Heart left ventricle (tissue), 16 donors: Measurements from ENCODE around the gene SERTAD2. TPM values are rescaled to one million over a fixed set of nuclear protein-coding genes. Genes with fewer than 3 reads are reported as not detected.

Source experiments
- ATAC-seq, 4 donors: fragments of 200-7000 bp; cut with Tn5 transposase; one replicate each; pipeline ENCODE4 v1.9.1; 2020 to 2022; ENCODE audit warnings: moderate library complexity in 4 of 4, mild to moderate bottlenecking in 3 of 4, moderate number of reproducible peaks in 1 of 4
- DNase-seq, 5 donors: peaks; one replicate each; pipeline ENCODE4 v3.0.0-alpha.2; 2020
- H3K27ac ChIP-seq, 12 donors: fragments of 200-600 bp; sonication (generic) in 4 of 12; one replicate each; pipeline versions ENCODE4 v1.5.0 to v1.8.0; 2016 to 2022; ENCODE audit warnings: mild to moderate bottlenecking in 2 of 12
- H3K27me3 ChIP-seq, 9 donors: fragments of 200-600 bp; sonication (generic) in 2 of 9; one replicate each; pipeline versions ENCODE4 v1.5.1 to v1.8.0; 2016 to 2022; ENCODE audit warnings: mild to moderate bottlenecking in 3 of 9
- H3K36me3 ChIP-seq, 9 donors: fragments of 200-600 bp; sonication (generic) in 2 of 9; one replicate each; pipeline versions ENCODE4 v1.5.0 to v1.8.0; 2018 to 2022; ENCODE audit warnings: mild to moderate bottlenecking in 2 of 9
- H3K4me1 ChIP-seq, 12 donors: fragments of 200-600 bp; sonication (generic) in 4 of 12; one replicate each; pipeline versions ENCODE4 v1.5.0 to v1.8.0; 2016 to 2022; ENCODE audit warnings: mild to moderate bottlenecking in 3 of 12
- H3K4me3 ChIP-seq, 12 donors: fragments of 200-600 bp; sonication (generic) in 4 of 12; one replicate each; pipeline versions ENCODE4 v1.5.0 to v1.8.0; 2017 to 2022; ENCODE audit warnings: mild to moderate bottlenecking in 9 of 12, moderate library complexity in 4 of 12
- H3K9me3 ChIP-seq, 12 donors: fragments of 200-600 bp; sonication (generic) in 4 of 12; one replicate each; pipeline versions ENCODE4 v1.5.0 to v1.8.0; 2016 to 2022; ENCODE audit warnings: mild to moderate bottlenecking in 1 of 12
- CTCF ChIP-seq, 12 donors: fragments of 200-600 bp; sonication (generic) in 4 of 12; IDR thresholded peaks; one replicate each; pipeline versions ENCODE4 v1.5.0 to v1.8.0; 2018 to 2022; ENCODE audit warnings: antibody characterized with exemption in 12 of 12, mild to moderate bottlenecking in 5 of 12
- POLR2A ChIP-seq, 2 donors: fragments of 450-650 bp; IDR thresholded peaks; one replicate each; pipeline ENCODE4 v1.6.1; 2017; ENCODE audit warnings: antibody characterized with exemption in 2 of 2, mild to moderate bottlenecking in 2 of 2, moderate library complexity in 2 of 2
- WGBS, 4 donors: extraction: QIAGEN DNeasy Blood & Tissue Kit in 2 of 4; methylation state at CpG; one replicate each; pipeline versions ENCODE4 v1.1.5 to v1.1.7; 2013 to 2018; 5-methylcytosine and 5-hydroxymethylcytosine counted together
- intact Hi-C, 10 donors: fragments of 100-400 bp; cut with DNase I; formaldehyde crosslinking; loops; one replicate each; pipeline versions ENCODE4 v1.11.1 to v1.14.2; 2022
- polyA plus RNA-seq, 2 donors: library from polyadenylated mRNA; stranded (reverse); fragments of 200-250 nt; gene quantifications; one replicate each; pipeline ENCODE4 v1.2.3, GENCODE V29; 2013
- total RNA-seq, 9 donors: library from RNA; depleted of rRNA in 2 of 9; stranded (reverse); fragments of >200 nt in 2 of 9; fragmentation: NEBNext Ultra II Directional in 3 of 9; extraction: Animal tissue kit (Norgen Biotek cat#: 25700) in 3 of 9; gene quantifications; one replicate each; pipeline versions ENCODE4 v1.1.0 to v1.2.4, GENCODE V29; 2016 to 2023
- donor health status: ischemic (EF 13 %, LVEDD 7.1; RV severe dilation, severe dysfunction).
- donor health status: healthy with polysubstance abuse.
- donor health status: DM: no; HTN: yes; CAD: no.
- donor health status: DM: no; HTN: no; CAD: no.
- donor health status: ischemic (EF 25% LVEDD 6.9; RV normal size, moderate dysfunction).
- donor health status: ischemic (EF 25% LVEDD 5.7; RV mildly dilated, moderate dysfunction).
- donor health status: healthy.
- donor health status: DM: yes; HTN: yes; CAD: no.
- donor health status: ischemic (EF 35%, LVEDD 5.7; RV mildly dilated, moderate dysfunction).
- donor health status: nonischemic (EF 11% LVEDD 7.7; RV severe dilation, severe dysfunction).
- donor health status: DM: yes; HTN: yes; CAD: no.
- donor health status: PGD.
- donor health status: ischemic (EF 29% LVEDD 5.4; RV normal size, mild dysfunction).
- donor health status: nonischemic (EF 23%, LVEDD 6.1; RV moderate dilation, normal function).

The SERTAD2 gene
- total and polyA plus RNA-seq, 11 donors: 5.1 to 21.6 (median 15.5) TPM

DNA sequence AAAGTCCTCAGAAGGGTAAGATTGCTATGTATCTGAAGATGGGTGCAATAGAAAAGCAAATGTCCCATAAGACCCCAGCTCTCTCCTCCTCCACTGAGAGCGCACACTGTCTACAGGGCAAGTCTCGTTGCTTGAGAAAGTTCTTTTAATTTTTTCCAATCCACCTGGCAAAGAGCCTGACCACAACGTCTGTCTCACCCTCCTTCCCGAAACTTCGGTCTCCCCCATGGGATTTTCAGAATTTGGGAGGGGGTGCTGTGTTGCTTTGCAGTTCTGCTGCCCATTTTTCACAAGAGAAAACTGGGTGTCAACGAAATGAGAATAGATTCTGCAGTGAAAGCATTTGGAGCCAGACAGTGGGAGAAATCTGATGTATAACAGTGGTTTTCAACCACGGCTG is 40.4 kb downstream of the SERTAD2 start:
- Histone ChIP-seq H3K4me3 (no peak overlapping the region), H3K4me1 (peaks cover 0 to 13% (median 6%) of the 10 kb centered on the region in 12 donors), H3K9me3 (no peaks in the 10 kb centered on the region), H3K27me3 (no peaks in the 10 kb centered on the region), H3K27ac (no peak overlapping the region), H3K36me3 (no peaks in the 10 kb centered on the region)
- 69 to 85% (median 76%) methylated on average over 7 of the region's 7 CpGs for WGBS, 4 donors
- DNase-seq (no peak), ATAC-seq (no peak)
- no peak for TF ChIP-seq POLR2A (IDR thresholded peaks at IDR 0.05)
- TF ChIP-seq CTCF (IDR thresholded peaks at IDR 0.05): no peak
- intact Hi-C loops: no loop called here

GRCh38 chr2:64612575-64613195 is 41.0 kb downstream of the SERTAD2 start:
- intact Hi-C loops: no loop called here
- peaks cover 0 to 17% (median 6%) of the 10 kb centered on the region in 12 donors for H3K4me1 ChIP-seq
- no peak for DNase-seq

GRCh38 chr2:64610316-64610855 is 43.3 kb downstream of the SERTAD2 start:
- no peak for DNase-seq
- peaks cover 0 to 30% (median 8%) of the 10 kb centered on the region in 12 donors for H3K4me1 ChIP-seq
- TF ChIP-seq POLR2A (IDR thresholded peaks at IDR 0.05) (no peak), CTCF (IDR thresholded peaks at IDR 0.05) (no peak)
- H3K27me3 ChIP-seq: no peaks in the 10 kb centered on the region
- peak overlapping the region in 1 of 12 donors; percentile 70 for H3K27ac ChIP-seq
- intact Hi-C loops: no loop called here
- no peaks in the 10 kb centered on the region for H3K9me3 ChIP-seq
- no peak overlapping the region for H3K4me3 ChIP-seq
- H3K36me3 ChIP-seq: no peaks in the 10 kb centered on the region
- 92 to 97% (median 95%) methylated on average over 6 of the region's 6 CpGs for WGBS, 4 donors
- no peak for ATAC-seq

More at GRCh38 chr2:64612575-64613195, 41.0 kb downstream of the SERTAD2 start:
- no peak overlapping the region for H3K27ac ChIP-seq
- no peaks in the 10 kb centered on the region for H3K36me3 ChIP-seq
- no peak overlapping the region for H3K4me3 ChIP-seq
- WGBS, 4 donors: 78 to 92% (median 86%) methylated on average over 5 of the region's 5 CpGs
- H3K27me3 ChIP-seq: no peaks in the 10 kb centered on the region
- TF ChIP-seq CTCF (IDR thresholded peaks at IDR 0.05): no peak
- TF ChIP-seq POLR2A (IDR thresholded peaks at IDR 0.05): no peak
- no peak for ATAC-seq
- H3K9me3 ChIP-seq: no peaks in the 10 kb centered on the region

GRCh38 chr2:64609942-64610281 is 43.8 kb downstream of the SERTAD2 start:
- ATAC-seq (no peak), DNase-seq (no peak)
- 40 to 64% (median 56%) methylated on average over 3 of the region's 3 CpGs for WGBS, 4 donors
- H3K27ac ChIP-seq: peak overlapping the region; percentile 34 to 86 (median 72)
- no peaks in the 10 kb centered on the region for H3K27me3 ChIP-seq
- H3K9me3 ChIP-seq: no peaks in the 10 kb centered on the region
- intact Hi-C loops: loop anchor here in 4 of 10 donors (5.0 kb wide), 3 partner anchors 32 to 257 kb away; no protein-coding TSS in a partner anchor
- H3K36me3 ChIP-seq: no peaks in the 10 kb centered on the region
- TF ChIP-seq CTCF (IDR thresholded peaks at IDR 0.05) (no peak), POLR2A (IDR thresholded peaks at IDR 0.05) (no peak)
- peaks cover 0 to 30% (median 8%) of the 10 kb centered on the region in 12 donors for H3K4me1 ChIP-seq
- peak overlapping the region in 11 of 12 donors; percentile 23 to 88 (median 68) for H3K4me3 ChIP-seq
